GM23338 (cell line): Measurements from ENCODE around the gene BEND7.

Experiments used
- CREB1 ChIP-seq: fragments of 250-450 bp; sonication (Bioruptor Pico); IDR thresholded peaks from 2 replicates; pipeline ENCODE4 v1.5.0; 2020; ENCODE audit warnings: low read depth, mild to moderate bottlenecking, moderate library complexity
- EZH2phosphoT487 ChIP-seq: fragments of 200-600 bp; sonication (generic); IDR thresholded peaks from one replicate; pipeline ENCODE4 v1.8.1; 2018; ENCODE audit warnings: antibody characterized with exemption; ENCODE audit not compliant: unreplicated experiment
- JUNB ChIP-seq: IDR thresholded peaks from one replicate; pipeline ENCODE4 v1.6.1; 2016; ENCODE audit warnings: antibody characterized with exemption; ENCODE audit not compliant: unreplicated experiment
- TF ChIP-seq, protein P1 (sequence below): IDR thresholded peaks from one replicate; pipeline ENCODE4 v1.6.1; 2018; ENCODE audit warnings: antibody characterized with exemption; ENCODE audit not compliant: unreplicated experiment
- TF ChIP-seq, protein P2 (sequence below), 2 experiments: fragments of 200-600 bp in 1 of 2; sonication (generic) in 1 of 2; conservative IDR thresholded peaks; 2 replicates each; pipeline versions ENCODE4 v1.5.1 to v1.6.1; 2016 to 2017; ENCODE audit warnings: antibody characterized with exemption in 2 of 2, low read depth in 2 of 2, mild to moderate bottlenecking in 2 of 2, moderate library complexity in 1 of 2
- TF ChIP-seq, protein P3 (sequence below): IDR thresholded peaks from 2 replicates; pipeline ENCODE4 v1.6.1; 2016; ENCODE audit warnings: antibody characterized with exemption

DNA sequence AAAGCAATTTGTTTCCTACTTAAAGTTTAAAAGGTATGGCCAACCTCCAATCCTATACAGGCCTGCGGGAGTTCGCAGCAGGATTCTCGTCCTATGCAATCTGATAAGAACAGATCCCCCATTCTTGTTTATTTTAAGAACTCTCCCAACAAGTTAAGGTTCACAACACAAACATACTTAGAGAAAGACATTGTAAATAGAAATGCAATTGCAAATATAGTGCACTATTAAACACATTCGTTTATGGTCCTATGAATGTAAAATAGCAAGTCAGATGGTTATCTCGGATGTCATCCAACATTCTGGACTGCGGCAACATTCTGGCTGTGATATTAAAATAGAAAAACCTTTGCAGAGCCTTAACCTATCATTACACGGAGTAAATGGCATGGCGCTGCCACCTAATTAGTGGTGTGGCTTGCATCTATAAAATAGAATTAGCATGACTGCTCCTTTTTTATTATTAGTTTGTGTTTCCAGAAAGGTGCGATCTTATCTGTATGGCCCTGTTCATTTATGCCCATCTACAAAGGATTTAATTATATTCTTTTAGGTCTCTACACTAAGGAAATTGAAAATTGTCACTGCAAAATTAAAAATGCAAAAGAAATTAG, 37.0 kb downstream of the BEND7 start:
- TF ChIP-seq, protein P1, sequence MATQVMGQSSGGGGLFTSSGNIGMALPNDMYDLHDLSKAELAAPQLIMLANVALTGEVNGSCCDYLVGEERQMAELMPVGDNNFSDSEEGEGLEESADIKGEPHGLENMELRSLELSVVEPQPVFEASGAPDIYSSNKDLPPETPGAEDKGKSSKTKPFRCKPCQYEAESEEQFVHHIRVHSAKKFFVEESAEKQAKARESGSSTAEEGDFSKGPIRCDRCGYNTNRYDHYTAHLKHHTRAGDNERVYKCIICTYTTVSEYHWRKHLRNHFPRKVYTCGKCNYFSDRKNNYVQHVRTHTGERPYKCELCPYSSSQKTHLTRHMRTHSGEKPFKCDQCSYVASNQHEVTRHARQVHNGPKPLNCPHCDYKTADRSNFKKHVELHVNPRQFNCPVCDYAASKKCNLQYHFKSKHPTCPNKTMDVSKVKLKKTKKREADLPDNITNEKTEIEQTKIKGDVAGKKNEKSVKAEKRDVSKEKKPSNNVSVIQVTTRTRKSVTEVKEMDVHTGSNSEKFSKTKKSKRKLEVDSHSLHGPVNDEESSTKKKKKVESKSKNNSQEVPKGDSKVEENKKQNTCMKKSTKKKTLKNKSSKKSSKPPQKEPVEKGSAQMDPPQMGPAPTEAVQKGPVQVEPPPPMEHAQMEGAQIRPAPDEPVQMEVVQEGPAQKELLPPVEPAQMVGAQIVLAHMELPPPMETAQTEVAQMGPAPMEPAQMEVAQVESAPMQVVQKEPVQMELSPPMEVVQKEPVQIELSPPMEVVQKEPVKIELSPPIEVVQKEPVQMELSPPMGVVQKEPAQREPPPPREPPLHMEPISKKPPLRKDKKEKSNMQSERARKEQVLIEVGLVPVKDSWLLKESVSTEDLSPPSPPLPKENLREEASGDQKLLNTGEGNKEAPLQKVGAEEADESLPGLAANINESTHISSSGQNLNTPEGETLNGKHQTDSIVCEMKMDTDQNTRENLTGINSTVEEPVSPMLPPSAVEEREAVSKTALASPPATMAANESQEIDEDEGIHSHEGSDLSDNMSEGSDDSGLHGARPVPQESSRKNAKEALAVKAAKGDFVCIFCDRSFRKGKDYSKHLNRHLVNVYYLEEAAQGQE = no peak
- TF ChIP-seq, protein P2, sequence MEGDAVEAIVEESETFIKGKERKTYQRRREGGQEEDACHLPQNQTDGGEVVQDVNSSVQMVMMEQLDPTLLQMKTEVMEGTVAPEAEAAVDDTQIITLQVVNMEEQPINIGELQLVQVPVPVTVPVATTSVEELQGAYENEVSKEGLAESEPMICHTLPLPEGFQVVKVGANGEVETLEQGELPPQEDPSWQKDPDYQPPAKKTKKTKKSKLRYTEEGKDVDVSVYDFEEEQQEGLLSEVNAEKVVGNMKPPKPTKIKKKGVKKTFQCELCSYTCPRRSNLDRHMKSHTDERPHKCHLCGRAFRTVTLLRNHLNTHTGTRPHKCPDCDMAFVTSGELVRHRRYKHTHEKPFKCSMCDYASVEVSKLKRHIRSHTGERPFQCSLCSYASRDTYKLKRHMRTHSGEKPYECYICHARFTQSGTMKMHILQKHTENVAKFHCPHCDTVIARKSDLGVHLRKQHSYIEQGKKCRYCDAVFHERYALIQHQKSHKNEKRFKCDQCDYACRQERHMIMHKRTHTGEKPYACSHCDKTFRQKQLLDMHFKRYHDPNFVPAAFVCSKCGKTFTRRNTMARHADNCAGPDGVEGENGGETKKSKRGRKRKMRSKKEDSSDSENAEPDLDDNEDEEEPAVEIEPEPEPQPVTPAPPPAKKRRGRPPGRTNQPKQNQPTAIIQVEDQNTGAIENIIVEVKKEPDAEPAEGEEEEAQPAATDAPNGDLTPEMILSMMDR (conservative IDR thresholded peaks at IDR 0.05; ENCODE audit: low read depth in 2 of 2) = no peak
- TF ChIP-seq EZH2phosphoT487 = no peak
- no peak for TF ChIP-seq CREB1 (CRISPR knock-in tag)
- no peak for TF ChIP-seq JUNB
- TF ChIP-seq, protein P3, sequence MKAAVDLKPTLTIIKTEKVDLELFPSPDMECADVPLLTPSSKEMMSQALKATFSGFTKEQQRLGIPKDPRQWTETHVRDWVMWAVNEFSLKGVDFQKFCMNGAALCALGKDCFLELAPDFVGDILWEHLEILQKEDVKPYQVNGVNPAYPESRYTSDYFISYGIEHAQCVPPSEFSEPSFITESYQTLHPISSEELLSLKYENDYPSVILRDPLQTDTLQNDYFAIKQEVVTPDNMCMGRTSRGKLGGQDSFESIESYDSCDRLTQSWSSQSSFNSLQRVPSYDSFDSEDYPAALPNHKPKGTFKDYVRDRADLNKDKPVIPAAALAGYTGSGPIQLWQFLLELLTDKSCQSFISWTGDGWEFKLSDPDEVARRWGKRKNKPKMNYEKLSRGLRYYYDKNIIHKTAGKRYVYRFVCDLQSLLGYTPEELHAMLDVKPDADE = no peak
